Spleen (tissue), 11 donors: ENCODE data around the gene SEMA3F. TPM values are rescaled to one million over a fixed set of nuclear protein-coding genes. Genes with fewer than 3 reads are reported as not detected.

Experiments
- DNase-seq: peaks from one replicate; pipeline ENCODE4 v3.0.0-alpha.2; 2020
- H3K27ac ChIP-seq, 8 donors: fragments of 200-600 bp; sonication (generic) in 7 of 8; 1 replicate in 4 of 8; 2 replicates in 4 of 8; pipeline versions ENCODE4 v1.5.0 to v1.8.0; 2016 to 2021; ENCODE audit warnings: inconsistent platforms in 4 of 8, mild to moderate bottlenecking in 4 of 8, moderate library complexity in 1 of 8
- H3K27me3 ChIP-seq, 7 donors: fragments of 200-600 bp; sonication (generic) in 6 of 7; replicated peaks in 1 of 7; 1 replicate in 4 of 7; 2 replicates in 3 of 7; pipeline versions ENCODE4 v1.5.0 to v1.8.0; 2016 to 2021; ENCODE audit warnings: inconsistent platforms in 3 of 7, mild to moderate bottlenecking in 1 of 7
- H3K36me3 ChIP-seq, 6 donors: fragments of 200-600 bp; sonication (generic) in 5 of 6; 1 replicate in 4 of 6; 2 replicates in 2 of 6; pipeline versions ENCODE4 v1.5.0 to v1.8.0; 2016 to 2021; ENCODE audit warnings: inconsistent platforms in 2 of 6
- H3K4me1 ChIP-seq, 6 donors: fragments of 200-600 bp; sonication (generic) in 5 of 6; 1 replicate in 3 of 6; 2 replicates in 3 of 6; pipeline versions ENCODE4 v1.5.0 to v1.8.0; 2016 to 2021; ENCODE audit warnings: inconsistent platforms in 3 of 6
- H3K4me3 ChIP-seq, 8 donors: fragments of 200-600 bp; sonication (generic) in 7 of 8; 1 replicate in 4 of 8; 2 replicates in 4 of 8; pipeline versions ENCODE4 v1.5.0 to v1.8.0; 2016 to 2021; ENCODE audit warnings: inconsistent platforms in 4 of 8, mild to moderate bottlenecking in 4 of 8, moderate library complexity in 2 of 8
- H3K9me3 ChIP-seq, 8 donors: fragments of 200-600 bp; sonication (generic) in 7 of 8; 1 replicate in 4 of 8; 2 replicates in 4 of 8; pipeline versions ENCODE4 v1.5.0 to v1.8.0; 2016 to 2021; ENCODE audit warnings: inconsistent platforms in 4 of 8
- POLR2A ChIP-seq, 3 donors: fragments of 450-650 bp; IDR thresholded peaks; one replicate each; pipeline ENCODE4 v1.5.1; 2017; ENCODE audit warnings: antibody characterized with exemption in 3 of 3, mild to moderate bottlenecking in 1 of 3
- POLR2AphosphoS5 ChIP-seq, 3 donors: sonication (generic); formaldehyde crosslinking; IDR thresholded peaks; one replicate each; pipeline ENCODE4 v1.5.1; 2017; ENCODE audit warnings: antibody characterized with exemption in 3 of 3
- WGBS, 5 donors: extraction: QIAGEN DNeasy Blood & Tissue Kit in 3 of 5; methylation state at CpG; one replicate each; pipeline versions ENCODE4 v1.1.5 to v1.1.7; 2013 to 2018; 5-methylcytosine and 5-hydroxymethylcytosine counted together
- intact Hi-C: fragments of 100-400 bp; cut with DNase I; formaldehyde crosslinking; loops from one replicate; pipeline ENCODE4 v1.15.0; 2023; ENCODE audit warnings: low total_unique reads
- polyA plus RNA-seq, 3 donors: library from polyadenylated mRNA; stranded (reverse); fragments of 200-250 nt; gene quantifications; one replicate each; pipeline ENCODE4 v1.2.1, GENCODE V29; 2013
- total RNA-seq, 7 donors: library from RNA; depleted of rRNA in 3 of 7; stranded (reverse); fragments of >200 nt in 3 of 7; fragmentation: NEBNext Ultra II Directional in 4 of 7; extraction: Animal tissue kit (Norgen Biotek cat#: 25700) in 4 of 7; gene quantifications; one replicate each; pipeline versions ENCODE4 v1.1.0 to v1.2.1, GENCODE V29; 2016 to 2021
- TF ChIP-seq, protein P1 (sequence below), 11 experiments: fragments of 200-600 bp in 7 of 11; fragments of 450-650 bp in 4 of 11; sonication (generic) in 4 of 11; IDR thresholded peaks in 8 of 11; conservative IDR thresholded peaks in 3 of 11; 1 replicate in 7 of 11; 2 replicates in 4 of 11; pipeline versions ENCODE4 v1.4.0 to v1.8.0; 2016 to 2021; ENCODE audit warnings: antibody characterized with exemption in 11 of 11, inconsistent platforms in 4 of 11, mild to moderate bottlenecking in 1 of 11
- donor health status: healthy with polysubstance abuse.
- donor health status: DM: no; HTN: no; CAD: no; lungs with moderate emphysema.
- donor health status: DM: no; HTN: no; CAD: no.
- donor health status: Bipolar disorder and iron deficiency.
- donor health status: healthy.
- donor health status: DM: no; HTN: no; CAD: no.
- donor health status: DM: yes; HTN: yes; CAD: no.

SEMA3F gene
- total and polyA plus RNA-seq, 10 donors = 16.9 to 205 (median 77.9) TPM

DNA sequence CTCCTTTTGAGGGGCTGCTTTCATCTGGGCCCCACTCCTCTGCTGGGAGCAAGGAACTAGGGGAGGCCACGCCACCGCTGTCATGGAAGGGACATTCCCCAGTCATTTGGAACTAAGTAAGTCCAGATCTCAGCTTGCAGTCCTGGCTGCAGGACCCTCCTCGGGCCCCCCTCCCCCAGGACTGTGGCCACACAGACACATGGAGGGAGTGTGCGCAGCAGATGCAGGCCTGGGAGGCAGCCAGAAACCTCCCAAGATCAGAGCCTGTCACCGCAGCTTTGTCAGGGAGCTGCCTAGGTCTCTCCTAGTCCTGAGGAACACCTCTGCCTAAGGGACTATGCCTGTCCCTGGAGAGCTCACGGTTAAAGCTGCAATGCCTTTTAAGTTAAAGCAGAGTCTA lies 7.3 kb upstream of the SEMA3F start:
- Histone ChIP-seq H3K27ac (no peak overlapping the region), H3K27me3 (no peaks in the 10 kb centered on the region), H3K4me1 (peaks cover 0 to 32% (median 15%) of the 10 kb centered on the region in 6 donors), H3K9me3 (no peaks in the 10 kb centered on the region), H3K36me3 (no peaks in the 10 kb centered on the region), H3K4me3 (no peak overlapping the region)
- DNase-seq = no peak
- no peak for TF ChIP-seq POLR2A (IDR thresholded peaks at IDR 0.05)
- TF ChIP-seq POLR2AphosphoS5 (IDR thresholded peaks at IDR 0.05) = no peak
- TF ChIP-seq, protein P1, sequence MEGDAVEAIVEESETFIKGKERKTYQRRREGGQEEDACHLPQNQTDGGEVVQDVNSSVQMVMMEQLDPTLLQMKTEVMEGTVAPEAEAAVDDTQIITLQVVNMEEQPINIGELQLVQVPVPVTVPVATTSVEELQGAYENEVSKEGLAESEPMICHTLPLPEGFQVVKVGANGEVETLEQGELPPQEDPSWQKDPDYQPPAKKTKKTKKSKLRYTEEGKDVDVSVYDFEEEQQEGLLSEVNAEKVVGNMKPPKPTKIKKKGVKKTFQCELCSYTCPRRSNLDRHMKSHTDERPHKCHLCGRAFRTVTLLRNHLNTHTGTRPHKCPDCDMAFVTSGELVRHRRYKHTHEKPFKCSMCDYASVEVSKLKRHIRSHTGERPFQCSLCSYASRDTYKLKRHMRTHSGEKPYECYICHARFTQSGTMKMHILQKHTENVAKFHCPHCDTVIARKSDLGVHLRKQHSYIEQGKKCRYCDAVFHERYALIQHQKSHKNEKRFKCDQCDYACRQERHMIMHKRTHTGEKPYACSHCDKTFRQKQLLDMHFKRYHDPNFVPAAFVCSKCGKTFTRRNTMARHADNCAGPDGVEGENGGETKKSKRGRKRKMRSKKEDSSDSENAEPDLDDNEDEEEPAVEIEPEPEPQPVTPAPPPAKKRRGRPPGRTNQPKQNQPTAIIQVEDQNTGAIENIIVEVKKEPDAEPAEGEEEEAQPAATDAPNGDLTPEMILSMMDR (IDR thresholded peaks at IDR 0.05 in 8 of 11, conservative IDR thresholded peaks at IDR 0.05 in 3 of 11) = no peak
- intact Hi-C loops = no loop called here
- 54 to 80% (median 76%) methylated on average over 4 to 6 of the region's 6 CpGs; no CpG with 5 or more reads in 1 of the 5 donors for WGBS, 5 donors

DNA sequence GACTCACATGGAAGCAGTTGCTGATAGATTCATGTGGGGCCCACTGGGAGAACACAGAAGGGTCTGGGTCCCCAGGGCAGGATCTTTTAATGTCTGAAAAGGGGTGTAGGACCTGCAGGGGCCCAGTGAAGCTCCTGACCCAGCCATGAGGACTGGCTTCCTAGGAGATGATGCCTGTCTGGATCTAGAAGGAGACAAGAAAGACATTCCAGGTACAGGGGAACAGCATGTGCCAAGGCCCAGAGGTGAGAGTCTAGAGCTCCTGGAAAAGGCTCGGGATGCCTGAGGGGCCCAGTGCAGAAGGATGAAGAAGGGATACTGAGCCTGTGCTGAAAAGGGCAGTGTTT lies 4.7 kb upstream of the SEMA3F start:
- peaks cover 8 to 52% (median 25%) of the 10 kb centered on the region in 6 donors for H3K4me1 ChIP-seq
- H3K27me3 ChIP-seq = peaks cover 0 to 23% (median 8%) of the 10 kb centered on the region in 7 donors
- intact Hi-C loops = no loop called here
- no peaks in the 10 kb centered on the region for H3K9me3 ChIP-seq
- no peak for DNase-seq
- WGBS, 5 donors = 74 to 83% (median 81%) methylated on average over 1 of the region's 1 CpG
- peak overlapping the region; percentile 57 to 88 (median 78) for H3K27ac ChIP-seq
- no peak for TF ChIP-seq POLR2AphosphoS5 (IDR thresholded peaks at IDR 0.05)
- TF ChIP-seq, protein P1 (IDR thresholded peaks at IDR 0.05 in 8 of 11, conservative IDR thresholded peaks at IDR 0.05 in 3 of 11) = no peak
- no peak for TF ChIP-seq POLR2A (IDR thresholded peaks at IDR 0.05)
- H3K36me3 ChIP-seq = no peaks in the 10 kb centered on the region
- H3K4me3 ChIP-seq = no peak overlapping the region

DNA sequence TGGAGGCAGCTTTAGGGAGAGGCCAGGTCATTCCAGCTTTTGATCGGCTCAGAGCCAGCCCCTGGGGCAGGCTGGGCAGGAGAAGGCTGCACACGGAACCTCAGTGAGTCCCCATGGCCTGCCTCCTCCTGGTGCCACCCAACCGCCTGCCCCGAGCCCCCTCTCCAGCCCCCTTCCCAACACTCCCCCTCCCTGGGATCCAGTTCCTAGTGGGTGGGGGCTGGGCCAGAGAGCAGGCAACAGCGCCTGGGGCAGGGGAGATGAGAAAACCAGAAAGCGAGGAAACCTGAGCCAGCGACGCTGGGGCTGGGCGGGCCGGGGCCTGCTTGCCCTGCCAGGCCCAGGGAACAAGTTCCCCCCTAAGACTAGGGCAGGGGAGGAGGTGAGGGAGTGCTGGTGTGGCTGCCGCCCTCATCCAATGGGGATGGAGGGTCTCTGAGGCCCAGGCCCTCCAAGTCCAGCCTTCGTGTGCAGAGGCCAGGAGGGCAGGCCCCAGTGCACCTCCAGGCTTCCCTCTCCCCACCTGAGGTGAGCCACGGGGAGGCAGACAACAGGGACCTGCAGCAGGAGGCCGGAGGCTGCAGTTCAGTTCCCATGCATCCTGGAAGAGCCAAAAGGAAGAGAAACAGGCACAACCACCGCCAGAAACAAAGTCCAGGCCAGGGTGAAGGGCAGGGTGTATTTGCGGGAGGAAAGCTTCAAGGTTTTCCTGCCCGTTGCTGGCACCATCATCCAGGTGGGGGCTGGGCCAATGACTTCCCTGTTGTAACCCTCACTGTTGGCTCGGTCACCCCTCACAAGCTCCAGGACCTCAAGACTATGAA lies 4.0 kb upstream of the SEMA3F start:
- DNase-seq = peak; percentile 82
- H3K27ac ChIP-seq = peak overlapping the region; percentile 57 to 88 (median 78)
- H3K4me3 ChIP-seq = no peak overlapping the region
- H3K36me3 ChIP-seq = no peaks in the 10 kb centered on the region
- intact Hi-C loops = no loop called here
- peak; percentile 61 to 76 (median 71) for TF ChIP-seq POLR2AphosphoS5 (IDR thresholded peaks at IDR 0.05)
- no peak for TF ChIP-seq POLR2A (IDR thresholded peaks at IDR 0.05)
- TF ChIP-seq, protein P1 (IDR thresholded peaks at IDR 0.05 in 8 of 11, conservative IDR thresholded peaks at IDR 0.05 in 3 of 11) = no peak
- H3K4me1 ChIP-seq = peaks cover 8 to 59% (median 32%) of the 10 kb centered on the region in 6 donors
- no peaks in the 10 kb centered on the region for H3K9me3 ChIP-seq
- 63 to 87% (median 75%) methylated on average over 16 to 18 of the region's 18 CpGs for WGBS, 5 donors
- H3K27me3 ChIP-seq = peaks cover 0 to 30% (median 13%) of the 10 kb centered on the region in 7 donors

DNA sequence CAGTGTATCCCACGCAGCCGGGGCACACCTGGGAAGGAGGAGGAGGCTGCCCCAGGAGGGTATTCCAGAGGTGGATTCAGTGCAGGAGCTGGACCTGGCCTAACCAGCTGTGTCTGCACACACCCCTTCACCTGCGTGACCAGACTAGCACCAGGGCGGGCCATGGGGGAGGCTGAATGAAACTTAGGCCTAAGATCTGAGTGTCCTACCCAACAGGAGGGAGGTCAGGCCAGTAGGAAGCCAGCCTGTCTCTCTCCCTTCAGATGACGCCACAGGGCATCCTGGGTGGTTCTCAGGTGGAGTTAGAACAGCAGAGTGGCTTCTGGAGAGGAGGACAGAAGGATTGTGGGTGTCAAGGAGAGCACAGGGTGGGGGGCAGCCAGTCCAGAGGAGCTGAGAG lies 3.4 kb upstream of the SEMA3F start:
- Histone ChIP-seq H3K27me3 (peaks cover 0 to 37% (median 20%) of the 10 kb centered on the region in 7 donors), H3K4me3 (no peak overlapping the region), H3K9me3 (no peaks in the 10 kb centered on the region), H3K36me3 (no peaks in the 10 kb centered on the region), H3K4me1 (peaks cover 8 to 65% (median 33%) of the 10 kb centered on the region in 6 donors), H3K27ac (peak overlapping the region in 6 of 8 donors; percentile 51 to 88 (median 82))
- TF ChIP-seq POLR2AphosphoS5 (IDR thresholded peaks at IDR 0.05) = no peak
- no peak for TF ChIP-seq POLR2A (IDR thresholded peaks at IDR 0.05)
- TF ChIP-seq, protein P1 (IDR thresholded peaks at IDR 0.05 in 8 of 11, conservative IDR thresholded peaks at IDR 0.05 in 3 of 11) = no peak
- no peak for DNase-seq
- WGBS, 5 donors = 54 to 94% (median 65%) methylated on average over 4 to 5 of the region's 5 CpGs
- intact Hi-C loops = no loop called here
